SU-DHL-6 (cell line): ENCODE measurements around the gene TRMU.

ENCODE experiments used
- H2AFZ ChIP-seq: fragments of 200-600 bp; sonication (generic); 2 replicates; pipeline ENCODE4 v1.6.1; 2014; ENCODE audit warnings: low read depth, mild to moderate bottlenecking, moderate library complexity, mixed read lengths, antibody characterized with exemption, low read length; ENCODE audit not compliant: severe bottlenecking
- H3F3A ChIP-seq: fragments of 200-600 bp; shearing (Covaris generic); 2 replicates; pipeline ENCODE4 v1.6.0; 2016; ENCODE audit warnings: antibody characterized with exemption, mild to moderate bottlenecking; ENCODE audit not compliant: insufficient read depth
- H3K27ac ChIP-seq: fragments of 200-600 bp; sonication (generic); 2 replicates; pipeline ENCODE4 v1.5.1; 2016; ENCODE audit warnings: low read depth, mild to moderate bottlenecking, low read length, moderate library complexity, mixed read lengths
- H3K27me3 ChIP-seq: fragments of 200-600 bp; sonication (generic), shearing (Covaris generic); 2 replicates; pipeline ENCODE4 v1.6.0; 2014; ENCODE audit warnings: mild to moderate bottlenecking, low read length
- H3K36me3 ChIP-seq: fragments of 200-600 bp; sonication (generic); 2 replicates; pipeline ENCODE4 v1.6.1; 2014; ENCODE audit warnings: mild to moderate bottlenecking, low read length, mixed read lengths
- H3K4me2 ChIP-seq: fragments of 300-600, 200-600 bp; shearing (Covaris generic), sonication (generic); 2 replicates; pipeline ENCODE4 v1.6.0; 2014; ENCODE audit warnings: low read length, low read depth, mild to moderate bottlenecking; ENCODE audit not compliant: poor library complexity, severe bottlenecking
- H3K4me3 ChIP-seq: fragments of 200-600 bp; sonication (generic); 2 replicates; pipeline ENCODE4 v1.5.1; 2014; ENCODE audit warnings: antibody characterized with exemption, low read length, mild to moderate bottlenecking, mixed read lengths; ENCODE audit not compliant: insufficient read depth, poor library complexity, severe bottlenecking
- H3K79me2 ChIP-seq: fragments of 200-600 bp; sonication (generic); 2 replicates; pipeline ENCODE4 v1.6.1; 2014; ENCODE audit warnings: mild to moderate bottlenecking, low read length, moderate library complexity; ENCODE audit not compliant: insufficient read depth
- H3K9ac ChIP-seq: fragments of 200-600 bp; sonication (generic); 2 replicates; pipeline ENCODE4 v1.7.0; 2014; ENCODE audit warnings: mild to moderate bottlenecking, low read length
- H3K9me2 ChIP-seq: fragments of 200-600 bp; sonication (generic); replicated peaks from 2 replicates; pipeline ENCODE4 v1.6.1; 2014; ENCODE audit warnings: low read length; ENCODE audit not compliant: insufficient read depth
- H3K9me3 ChIP-seq: fragments of 200-600 bp; sonication (generic); 2 replicates; pipeline ENCODE4 v1.6.1; 2014; ENCODE audit warnings: low read length, mixed read lengths; ENCODE audit not compliant: insufficient read depth
- H4K20me1 ChIP-seq: fragments of 200-600 bp; sonication (generic); 2 replicates; pipeline ENCODE4 v1.6.1; 2014; ENCODE audit warnings: low read depth, mild to moderate bottlenecking, antibody characterized with exemption, low read length, moderate library complexity, mixed read lengths
- CTCF ChIP-seq: fragments of 200-600 bp; sonication (generic); IDR thresholded peaks from one replicate; pipeline ENCODE4 v1.5.1; 2017; ENCODE audit warnings: antibody characterized with exemption, mild to moderate bottlenecking, low read length, moderate library complexity; ENCODE audit not compliant: insufficient read depth, poor library complexity, severe bottlenecking
- EZH2phosphoT487 ChIP-seq: fragments of 200-600 bp; sonication (generic), shearing (Covaris generic); conservative IDR thresholded peaks from 2 replicates; pipeline ENCODE4 v1.6.1; 2018; ENCODE audit warnings: mild to moderate bottlenecking, antibody characterized with exemption, low read length, moderate library complexity, mixed read lengths

TRMU gene

GRCh38 chr22:46331496-46331895 lies 4.0 kb upstream of the TRMU start:
- no peak overlapping the region for H3K9ac ChIP-seq
- peaks cover 15% of the 10 kb centered on the region for H3F3A ChIP-seq
- H3K27me3 ChIP-seq: no peaks in the 10 kb centered on the region
- no peak overlapping the region for H2AFZ ChIP-seq
- TF ChIP-seq EZH2phosphoT487: no peak
- TF ChIP-seq CTCF: no peak
- H3K9me3 ChIP-seq: no peaks in the 10 kb centered on the region
- peaks cover 5% of the 10 kb centered on the region; the same call in 1 of the 2 replicates for H3K36me3 ChIP-seq
- no peaks in the 10 kb centered on the region for H3K9me2 ChIP-seq
- no peak overlapping the region for H3K27ac ChIP-seq
- peaks cover 8% of the 10 kb centered on the region for H3K79me2 ChIP-seq
- H4K20me1 ChIP-seq: no peaks in the 10 kb centered on the region
- no peak overlapping the region for H3K4me3 ChIP-seq
- H3K4me2 ChIP-seq: no peak overlapping the region

GRCh38 chr22:46336119-46337078 lies 885 bp downstream of the TRMU start:
- Histone ChIP-seq H3K36me3 (no peaks in the 10 kb centered on the region), H3K9me2 (no peaks in the 10 kb centered on the region), H3K27ac (no peak overlapping the region)

GRCh38 chr22:46337870-46338269 lies 2.4 kb downstream of the TRMU start:
- H3K9me2 ChIP-seq: no peaks in the 10 kb centered on the region
- H3F3A ChIP-seq: peaks cover 15% of the 10 kb centered on the region
- H3K9me3 ChIP-seq: no peaks in the 10 kb centered on the region
- H3K79me2 ChIP-seq: peaks cover 24% of the 10 kb centered on the region
- no peaks in the 10 kb centered on the region for H3K36me3 ChIP-seq
- no peak overlapping the region for H3K4me3 ChIP-seq
- H3K27ac ChIP-seq: no peak overlapping the region
- no peaks in the 10 kb centered on the region for H4K20me1 ChIP-seq
- no peaks in the 10 kb centered on the region for H3K27me3 ChIP-seq
- no peak overlapping the region for H3K9ac ChIP-seq
- no peak overlapping the region for H3K4me2 ChIP-seq
- TF ChIP-seq EZH2phosphoT487 (no peak), CTCF (no peak)
- H2AFZ ChIP-seq: no peak overlapping the region

More at GRCh38 chr22:46336119-46337078, 885 bp downstream of the TRMU start:
- peak overlapping the region; percentile 82 for H3K9ac ChIP-seq
- TF ChIP-seq EZH2phosphoT487 (no peak), CTCF (no peak)
- peak overlapping the region; percentile 74 for H3K4me3 ChIP-seq
- peak overlapping the region; percentile 4 for H2AFZ ChIP-seq
- H3K27me3 ChIP-seq: no peaks in the 10 kb centered on the region
- H4K20me1 ChIP-seq: no peaks in the 10 kb centered on the region
- H3K4me2 ChIP-seq: peak overlapping the region; percentile 92
- no peaks in the 10 kb centered on the region for H3K9me3 ChIP-seq
- peaks cover 15% of the 10 kb centered on the region for H3F3A ChIP-seq
- H3K79me2 ChIP-seq: peaks cover 24% of the 10 kb centered on the region
